Naive B cell (primary cell): ENCODE measurements around the gene MYMX. TPM values are rescaled to one million over a fixed set of nuclear protein-coding genes. Genes with fewer than 3 reads are reported as not detected.
A peak's percentile ranks its signal among the peaks of the same experiment; 100 is the strongest.
"Not testable (repeated sequence)": the region's sequence is repeated elsewhere in the genome, so short reads cannot be mapped to it uniquely, and the experiment has no call there.

Source experiments
- ATAC-seq, 2 donors: fragments of 150-1000 bp; cut with Tn5 transposase; 2 replicates each; pipeline ENCODE4 v1.10.0; 2021; ENCODE audit warnings: low read depth in 2 of 2, mild to moderate bottlenecking in 2 of 2, moderate library complexity in 2 of 2
- DNase-seq: peaks from one replicate; pipeline ENCODE4 v3.0.0; 2022
- H3K27ac Mint-ChIP-seq, 6 donors: one replicate each; pipeline ENCODE4 v1.8.0; 2020 to 2022; ENCODE audit warnings: mild to moderate bottlenecking in 6 of 6, mixed read lengths in 6 of 6, moderate library complexity in 5 of 6, inconsistent platforms in 2 of 6
- H3K27me3 Mint-ChIP-seq, 3 donors: one replicate each; pipeline ENCODE4 v1.8.0; 2021 to 2022; ENCODE audit warnings: mixed read lengths in 3 of 3, mild to moderate bottlenecking in 1 of 3
- H3K36me3 Mint-ChIP-seq, 2 donors: one replicate each; pipeline ENCODE4 v1.8.0; 2020 to 2022; ENCODE audit warnings: mixed read lengths in 2 of 2, inconsistent platforms in 1 of 2, mild to moderate bottlenecking in 1 of 2
- H3K4me1 Mint-ChIP-seq, 3 donors: one replicate each; pipeline ENCODE4 v1.8.0; 2020 to 2022; ENCODE audit warnings: mixed read lengths in 3 of 3, inconsistent platforms in 1 of 3, mild to moderate bottlenecking in 1 of 3, moderate library complexity in 1 of 3
- H3K4me3 Mint-ChIP-seq, 8 donors: one replicate each; pipeline ENCODE4 v1.8.0; 2020 to 2022; ENCODE audit warnings: mild to moderate bottlenecking in 8 of 8, mixed read lengths in 8 of 8, moderate library complexity in 8 of 8, inconsistent platforms in 2 of 8
- H3K9me3 Mint-ChIP-seq, 7 donors: one replicate each; pipeline ENCODE4 v1.8.0; 2020 to 2022; ENCODE audit warnings: mixed read lengths in 7 of 7, mild to moderate bottlenecking in 5 of 7, inconsistent platforms in 2 of 7, moderate library complexity in 1 of 7
- polyA plus RNA-seq, 6 donors: library from polyadenylated mRNA; unstranded; fragments of 300-500 nt; fragmentation: Illumina TruSeq; gene quantifications; one replicate each; pipeline ENCODE4 v1.2.3, GENCODE V29; 2021; ENCODE audit warnings: low read depth in 6 of 6

MYMX gene
- polyA plus RNA-seq, 6 donors from 2014 or later: not detected

DNA sequence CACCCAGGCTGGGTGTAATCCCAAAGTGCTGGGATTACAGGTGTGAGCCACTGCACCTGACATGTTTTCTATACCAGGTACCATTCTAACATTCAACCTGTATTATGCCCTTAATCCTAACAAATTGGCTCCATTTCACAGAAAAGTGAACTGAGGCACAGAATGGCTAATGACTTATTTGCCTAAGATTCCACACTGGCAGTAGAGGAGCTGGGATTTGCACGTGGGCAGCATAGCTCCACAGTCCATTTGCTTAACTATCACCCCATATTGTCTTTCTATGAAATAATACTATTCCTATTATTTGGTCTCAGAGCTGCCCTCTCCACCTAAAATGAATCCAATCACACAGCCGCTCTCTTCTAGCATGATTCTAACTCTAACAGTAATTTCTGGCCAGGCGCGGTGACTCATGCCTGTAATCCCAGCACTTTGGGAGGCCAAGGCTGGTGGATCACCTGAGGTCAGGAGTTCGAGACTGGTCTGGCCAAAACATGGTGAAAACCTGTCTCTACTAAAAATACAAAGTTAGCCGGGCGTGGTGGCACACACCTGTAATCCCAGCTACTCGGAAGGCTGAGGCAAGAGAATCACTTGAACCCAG lies 23.3 kb upstream of the MYMX start:
- H3K4me1 Mint-ChIP-seq: peaks cover 0 to 2% (median 0%) of the 10 kb centered on the region in 3 donors
- no peak overlapping the region for H3K27ac Mint-ChIP-seq
- no peaks in the 10 kb centered on the region for H3K36me3 Mint-ChIP-seq
- H3K27me3 Mint-ChIP-seq: peaks cover 5 to 25% (median 22%) of the 10 kb centered on the region in 3 donors
- DNase-seq (no peak), ATAC-seq (no peak)
- no peaks in the 10 kb centered on the region for H3K9me3 Mint-ChIP-seq
- H3K4me3 Mint-ChIP-seq: no peak overlapping the region

DNA sequence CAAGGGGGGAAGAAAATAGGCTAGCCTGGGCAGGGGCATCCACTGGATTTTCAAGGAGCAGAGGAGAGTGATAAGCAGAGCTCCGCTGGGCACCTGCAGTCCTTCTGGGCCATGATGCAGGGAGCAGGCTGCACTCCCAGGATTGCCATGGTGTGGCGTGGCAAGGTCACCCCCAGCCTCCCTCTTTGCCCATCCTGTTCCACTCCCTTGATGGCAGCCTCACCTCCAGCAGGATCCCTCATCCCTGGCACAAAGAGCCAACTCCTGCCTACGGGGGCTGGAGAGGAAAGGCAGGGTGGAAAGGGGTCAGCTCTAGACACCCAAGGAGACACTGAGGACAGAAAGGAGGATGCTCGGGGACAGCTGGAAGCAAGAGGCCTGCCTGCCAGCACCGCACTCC lies 22.4 kb upstream of the MYMX start:
- DNase-seq (no peak), ATAC-seq (no peak)
- peaks cover 5 to 25% (median 22%) of the 10 kb centered on the region in 3 donors for H3K27me3 Mint-ChIP-seq
- no peak overlapping the region for H3K27ac Mint-ChIP-seq
- no peaks in the 10 kb centered on the region for H3K36me3 Mint-ChIP-seq
- H3K4me3 Mint-ChIP-seq: no peak overlapping the region
- H3K4me1 Mint-ChIP-seq: peaks cover 0 to 2% (median 0%) of the 10 kb centered on the region in 3 donors
- H3K9me3 Mint-ChIP-seq: no peaks in the 10 kb centered on the region

DNA sequence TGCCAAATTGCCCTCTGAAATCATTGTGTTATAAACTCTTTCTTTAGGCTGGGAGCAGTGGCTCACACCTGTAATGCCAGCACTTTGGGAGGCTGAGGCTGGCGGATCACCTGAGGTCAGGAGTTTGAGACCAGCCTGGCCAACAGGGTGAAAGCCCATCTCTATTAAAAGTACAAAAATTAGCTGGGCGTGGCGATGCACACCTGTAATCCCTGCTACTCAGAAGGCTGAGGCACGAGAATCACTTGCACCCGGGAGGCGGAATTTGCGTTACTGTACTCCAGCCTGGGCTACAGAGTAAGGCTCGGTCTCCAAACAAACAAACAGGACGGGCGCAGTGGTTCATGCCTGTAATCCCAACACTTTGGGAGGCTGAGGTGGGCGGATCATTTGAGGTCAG lies 20.4 kb upstream of the MYMX start:
- H3K36me3 Mint-ChIP-seq, H3K4me1 Mint-ChIP-seq, ATAC-seq, H3K27ac Mint-ChIP-seq, H3K9me3 Mint-ChIP-seq, H3K4me3 Mint-ChIP-seq, DNase-seq: not testable (repeated sequence)
- H3K27me3 Mint-ChIP-seq: peaks cover 5 to 30% (median 26%) of the 10 kb centered on the region in 3 donors

DNA sequence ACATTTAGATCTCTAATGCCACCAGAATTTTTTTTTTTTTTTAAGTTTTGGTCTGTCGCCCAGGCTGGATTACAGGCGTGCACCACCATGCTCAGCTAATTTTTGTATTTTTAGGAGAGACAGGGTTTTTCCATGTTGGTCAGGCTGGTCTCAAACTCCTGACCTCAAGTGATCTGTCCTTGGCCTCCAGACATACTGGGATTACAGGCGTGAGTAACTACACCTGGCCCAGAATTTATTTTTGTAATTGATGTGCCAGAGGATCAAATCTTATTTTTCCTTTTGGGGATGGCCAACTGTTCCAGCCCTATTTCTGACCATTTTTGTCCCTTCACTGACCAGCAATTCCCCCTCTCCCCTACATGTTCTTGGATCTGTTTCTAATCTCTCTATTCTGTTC lies 18.0 kb upstream of the MYMX start:
- Mint-ChIP-seq H3K4me1 (no peaks in the 10 kb centered on the region), H3K27ac (no peak overlapping the region), H3K27me3 (peaks cover 0 to 15% (median 13%) of the 10 kb centered on the region in 3 donors), H3K36me3 (no peaks in the 10 kb centered on the region), H3K4me3 (no peak overlapping the region), H3K9me3 (no peaks in the 10 kb centered on the region)
- DNase-seq: no peak
- no peak for ATAC-seq

DNA sequence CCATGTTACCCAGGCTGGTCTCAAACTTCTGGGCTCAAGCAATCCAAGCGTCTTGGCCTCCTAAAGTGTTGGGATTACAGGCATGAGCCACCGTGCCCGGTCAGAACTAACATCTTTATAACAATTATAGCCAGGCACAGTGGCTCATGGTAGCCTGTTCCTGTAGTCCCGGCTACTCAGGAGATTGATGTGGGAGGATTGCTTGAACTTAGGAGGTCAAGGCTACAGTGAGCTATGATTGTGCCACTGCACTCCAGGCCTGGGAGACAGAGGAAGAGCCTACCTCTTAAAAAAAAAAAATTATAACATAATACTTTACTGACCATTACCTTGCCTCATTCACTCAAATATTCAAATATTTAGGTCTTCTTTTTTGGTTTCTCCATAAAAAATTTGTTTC lies 16.8 kb upstream of the MYMX start:
- no peak overlapping the region for H3K27ac Mint-ChIP-seq
- no peaks in the 10 kb centered on the region for H3K4me1 Mint-ChIP-seq
- H3K9me3 Mint-ChIP-seq: no peaks in the 10 kb centered on the region
- no peak overlapping the region for H3K4me3 Mint-ChIP-seq
- peaks cover 0 to 9% (median 5%) of the 10 kb centered on the region in 3 donors for H3K27me3 Mint-ChIP-seq
- DNase-seq (no peak), ATAC-seq (no peak)
- no peaks in the 10 kb centered on the region for H3K36me3 Mint-ChIP-seq

DNA sequence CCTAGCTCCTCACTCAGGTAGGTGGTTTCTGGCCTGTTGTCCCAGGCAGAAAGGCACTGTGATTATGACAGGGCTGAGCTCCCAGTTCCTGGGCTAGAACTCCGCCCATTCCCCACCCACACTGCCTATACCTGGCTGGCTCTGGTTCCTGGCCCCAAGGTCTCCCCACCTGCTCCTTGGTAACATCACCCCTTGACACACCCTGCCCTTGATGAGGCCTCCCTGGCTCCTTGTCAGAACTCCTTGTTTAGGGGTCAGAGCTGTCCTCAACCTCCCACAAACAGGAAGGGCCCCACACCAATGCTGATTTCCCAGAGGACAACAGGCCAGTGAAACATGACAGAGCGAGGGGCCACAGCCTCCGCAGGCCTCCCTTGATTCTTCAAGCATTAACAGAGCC lies 15.5 kb upstream of the MYMX start:
- H3K4me3 Mint-ChIP-seq: no peak overlapping the region
- no peaks in the 10 kb centered on the region for H3K9me3 Mint-ChIP-seq
- DNase-seq (no peak), ATAC-seq (no peak)
- H3K36me3 Mint-ChIP-seq: no peaks in the 10 kb centered on the region
- peaks cover 0 to 9% (median 5%) of the 10 kb centered on the region in 3 donors for H3K27me3 Mint-ChIP-seq
- H3K27ac Mint-ChIP-seq: no peak overlapping the region
- no peaks in the 10 kb centered on the region for H3K4me1 Mint-ChIP-seq

DNA sequence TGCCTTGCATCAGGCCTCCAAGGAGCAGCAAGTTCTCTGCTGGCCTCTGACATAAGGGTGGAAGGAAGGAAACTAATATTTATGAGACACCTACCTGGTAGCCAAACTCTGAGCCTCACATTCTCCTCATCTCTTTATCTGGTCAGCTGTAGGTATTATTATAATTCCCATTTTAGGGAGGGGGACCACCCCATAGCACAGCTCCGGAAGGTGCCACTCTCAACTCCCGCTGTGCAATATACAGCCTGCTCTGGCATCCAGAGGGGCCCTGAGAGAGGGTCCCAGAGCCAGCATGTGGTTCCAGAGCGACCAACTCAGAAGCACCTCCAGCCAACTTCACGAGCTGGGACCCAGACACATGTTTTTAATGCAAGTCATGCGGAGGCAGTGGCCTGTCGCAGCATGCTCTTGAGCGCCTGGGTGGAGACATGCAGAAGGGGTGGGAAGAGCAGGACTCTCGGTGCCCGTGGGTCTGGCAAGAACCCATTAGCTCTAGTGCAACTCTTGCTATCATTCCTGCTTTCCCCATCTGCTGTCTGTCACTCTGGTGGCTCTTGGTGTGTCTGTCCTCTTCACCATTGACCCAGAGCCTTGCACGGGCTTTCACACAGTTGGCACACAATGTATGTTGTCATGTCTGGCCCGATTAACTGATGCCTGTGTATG lies 15.0 kb upstream of the MYMX start:
- no peak for DNase-seq
- no peak overlapping the region for H3K27ac Mint-ChIP-seq
- H3K36me3 Mint-ChIP-seq: no peaks in the 10 kb centered on the region
- no peaks in the 10 kb centered on the region for H3K9me3 Mint-ChIP-seq
- peaks cover 0 to 9% (median 5%) of the 10 kb centered on the region in 3 donors for H3K27me3 Mint-ChIP-seq
- H3K4me1 Mint-ChIP-seq: no peaks in the 10 kb centered on the region
- H3K4me3 Mint-ChIP-seq: no peak overlapping the region
- no peak for ATAC-seq

DNA sequence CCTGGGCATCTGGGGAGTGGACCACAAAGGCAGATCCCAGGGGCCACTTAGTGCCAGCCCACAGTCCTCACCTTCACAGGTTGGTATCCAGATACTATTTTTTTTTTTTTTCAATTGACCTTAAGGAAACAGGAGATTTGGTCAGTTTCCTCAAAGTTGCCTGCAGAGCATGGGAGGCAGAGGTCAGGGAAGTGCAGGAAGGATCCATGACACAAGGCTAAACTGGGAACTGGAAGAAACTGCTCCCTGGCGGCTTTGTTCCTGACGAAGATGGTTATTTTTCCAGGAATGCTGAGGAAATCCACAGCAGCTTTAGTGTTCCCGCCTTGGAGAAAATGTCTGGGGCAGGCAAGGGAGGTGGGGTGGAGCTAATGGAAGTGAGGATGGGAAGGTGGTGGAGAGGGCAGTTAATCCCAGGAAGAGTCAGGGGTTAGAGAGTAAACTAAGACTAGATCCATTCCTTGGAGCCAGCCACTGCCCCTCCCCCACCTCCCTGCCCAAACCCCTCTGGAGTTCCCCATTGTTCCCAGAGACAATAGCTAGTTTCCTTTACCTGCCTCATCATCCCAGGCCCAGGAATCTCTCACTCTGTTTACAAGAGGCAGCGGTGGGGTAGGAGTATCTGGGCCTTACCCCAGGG lies 14.3 kb upstream of the MYMX start:
- Mint-ChIP-seq H3K4me3 (no peak overlapping the region), H3K27me3 (peaks cover 0 to 9% (median 5%) of the 10 kb centered on the region in 3 donors), H3K4me1 (no peaks in the 10 kb centered on the region)

DNA sequence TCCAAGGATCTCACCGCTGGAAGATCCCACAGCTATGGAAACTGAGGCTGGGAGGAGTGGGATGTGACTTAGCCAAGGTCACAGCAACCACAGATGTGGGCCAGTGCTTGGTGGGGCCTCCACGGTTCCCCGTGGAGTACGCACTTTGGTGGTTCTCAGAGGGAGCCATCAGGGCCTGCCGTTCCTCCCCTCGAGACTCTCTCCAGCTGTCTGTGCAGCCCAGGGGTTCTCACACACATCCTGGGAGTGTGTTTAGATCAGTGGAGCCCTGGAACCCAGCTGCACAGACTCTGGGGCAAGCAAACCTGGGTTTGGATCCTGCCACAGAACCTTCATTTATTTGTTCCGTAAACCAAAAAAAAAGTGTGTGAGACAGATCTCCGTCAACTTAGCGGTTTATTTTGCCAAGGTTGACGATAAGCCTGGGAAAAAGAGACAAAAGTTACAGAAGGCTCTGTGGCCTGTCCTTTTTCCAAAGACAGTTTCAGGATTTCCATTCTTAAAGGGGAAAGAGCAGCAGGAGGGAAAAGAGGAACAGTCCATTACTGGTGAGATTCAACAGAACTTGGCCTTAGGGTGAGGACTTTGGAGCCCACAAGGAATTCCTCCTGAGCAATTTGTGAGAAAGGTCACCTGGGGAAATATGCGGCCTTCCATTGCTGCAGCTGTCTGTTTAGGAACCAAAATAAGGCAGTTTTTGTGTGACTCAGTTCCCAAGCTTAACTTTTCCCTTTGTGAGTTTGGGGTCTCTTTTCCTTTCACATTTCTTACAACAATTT lies 13.6 kb upstream of the MYMX start:
- H3K4me1 Mint-ChIP-seq: no peaks in the 10 kb centered on the region
- no peak overlapping the region for H3K27ac Mint-ChIP-seq
- ATAC-seq: no peak
- no peaks in the 10 kb centered on the region for H3K36me3 Mint-ChIP-seq
- no peak for DNase-seq
- H3K27me3 Mint-ChIP-seq: peaks cover 0 to 13% (median 5%) of the 10 kb centered on the region in 3 donors
- no peak overlapping the region for H3K4me3 Mint-ChIP-seq
- no peaks in the 10 kb centered on the region for H3K9me3 Mint-ChIP-seq

More for the DNA sequence above, 14.3 kb upstream of the MYMX start:
- DNase-seq (no peak), ATAC-seq (no peak)
- H3K27ac Mint-ChIP-seq: no peak overlapping the region
- no peaks in the 10 kb centered on the region for H3K9me3 Mint-ChIP-seq
- H3K36me3 Mint-ChIP-seq: no peaks in the 10 kb centered on the region

DNA sequence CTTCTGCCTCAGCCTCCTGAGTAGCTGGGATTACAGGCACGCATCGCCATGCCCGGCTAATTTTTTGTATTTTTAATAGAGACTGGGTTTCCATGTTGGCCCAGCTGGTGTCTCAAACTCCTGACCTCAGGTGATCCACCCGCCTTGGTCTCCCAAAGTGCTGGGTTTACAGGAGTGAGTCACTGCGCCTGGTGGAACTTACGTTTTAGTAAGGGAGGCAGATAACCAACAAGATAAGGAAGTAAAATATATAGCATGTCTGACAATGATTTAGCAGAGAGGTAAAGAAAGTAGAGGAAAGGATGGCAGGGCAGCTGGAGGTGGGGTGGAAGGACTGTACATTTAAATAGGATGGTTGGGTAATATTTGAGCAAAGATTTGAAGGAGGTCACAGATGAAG lies 12.8 kb upstream of the MYMX start:
- Mint-ChIP-seq H3K36me3 (no peaks in the 10 kb centered on the region), H3K4me1 (no peaks in the 10 kb centered on the region), H3K9me3 (no peaks in the 10 kb centered on the region), H3K27ac (no peak overlapping the region), H3K4me3 (no peak overlapping the region), H3K27me3 (peaks cover 0 to 17% (median 5%) of the 10 kb centered on the region in 3 donors)
- DNase-seq (no peak), ATAC-seq (no peak)

DNA sequence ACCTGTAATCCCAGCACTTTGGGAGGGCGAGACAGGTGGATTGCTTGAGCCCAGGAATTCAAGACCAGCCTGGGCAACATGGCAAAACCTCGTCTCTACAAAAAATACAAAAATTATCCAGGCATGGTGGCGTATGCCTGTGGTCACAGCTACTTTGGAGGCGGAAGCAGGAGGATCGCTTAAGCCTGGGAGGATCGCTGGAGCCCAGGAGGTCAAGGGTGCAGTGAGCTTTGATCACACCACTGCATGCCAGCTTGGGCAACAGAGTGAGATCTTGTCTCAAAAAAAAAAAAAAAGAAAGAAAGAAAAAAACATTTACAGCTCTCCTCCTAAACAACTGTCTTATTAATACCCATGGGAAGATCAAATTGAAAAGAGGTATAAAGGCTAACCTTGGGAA lies 8.8 kb upstream of the MYMX start:
- no peak for DNase-seq
- Mint-ChIP-seq H3K27me3 (peaks cover 0 to 9% (median 0%) of the 10 kb centered on the region in 3 donors), H3K4me1 (no peaks in the 10 kb centered on the region), H3K9me3 (no peaks in the 10 kb centered on the region), H3K4me3 (no peak overlapping the region), H3K36me3 (no peaks in the 10 kb centered on the region), H3K27ac (peak overlapping the region in 1 of 6 donors; percentile 67)
- ATAC-seq: no peak

DNA sequence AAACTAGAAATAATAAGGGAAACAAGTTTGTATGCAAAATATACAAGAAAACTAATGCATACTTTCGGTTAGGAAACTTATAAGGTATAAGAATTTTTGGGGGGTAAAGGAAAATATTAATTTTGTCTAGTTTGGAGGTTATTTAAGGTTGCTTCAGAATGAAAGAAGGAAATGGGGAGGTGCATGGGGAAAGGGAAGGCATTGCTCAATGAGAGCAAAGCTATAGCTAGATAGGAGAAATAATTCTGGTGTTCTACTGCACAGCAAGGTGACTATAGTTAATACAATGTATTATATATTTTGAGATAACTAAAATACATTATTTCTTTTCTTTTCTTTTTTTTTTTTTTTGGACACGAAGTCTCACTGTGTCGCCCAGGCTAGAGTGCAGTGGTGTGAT lies 5.4 kb upstream of the MYMX start:
- no peaks in the 10 kb centered on the region for H3K36me3 Mint-ChIP-seq
- peak overlapping the region in 1 of 6 donors; percentile 6 for H3K27ac Mint-ChIP-seq
- H3K4me3 Mint-ChIP-seq: no peak overlapping the region
- peaks cover 0 to 15% (median 0%) of the 10 kb centered on the region in 3 donors for H3K27me3 Mint-ChIP-seq
- no peaks in the 10 kb centered on the region for H3K9me3 Mint-ChIP-seq
- no peak for DNase-seq
- no peak for ATAC-seq
- H3K4me1 Mint-ChIP-seq: no peaks in the 10 kb centered on the region

DNA sequence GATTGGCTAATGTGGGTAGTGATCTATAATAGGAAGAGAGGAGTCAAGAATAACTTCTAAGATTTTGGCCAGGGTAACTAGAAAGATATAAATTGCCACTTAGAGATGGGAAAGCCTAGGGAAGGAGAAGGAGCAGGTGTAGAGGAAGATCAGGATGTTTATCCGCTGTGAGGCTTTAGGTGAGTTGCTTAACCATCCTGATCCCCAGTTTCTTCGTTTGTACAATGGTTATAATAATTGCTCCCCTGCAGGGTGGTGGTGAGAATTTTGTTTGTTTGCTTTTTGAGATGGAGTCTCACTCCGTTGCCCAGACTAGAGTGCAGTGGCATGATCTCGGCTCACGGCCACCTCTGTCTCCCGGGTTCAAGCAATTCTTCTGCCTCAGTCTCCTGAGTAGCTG lies 2.4 kb upstream of the MYMX start:
- Mint-ChIP-seq H3K27ac (peak overlapping the region in 1 of 6 donors; percentile 1), H3K4me3 (no peak overlapping the region), H3K36me3 (no peaks in the 10 kb centered on the region), H3K27me3 (peaks cover 0 to 7% (median 0%) of the 10 kb centered on the region in 3 donors), H3K9me3 (no peaks in the 10 kb centered on the region), H3K4me1 (peaks cover 5 to 10% (median 5%) of the 10 kb centered on the region in 3 donors)
- no peak for ATAC-seq
- DNase-seq: no peak
